HCT116 (cell line): Measurements from ENCODE around the gene SARM1. TPM values are rescaled to one million over a fixed set of nuclear protein-coding genes. Genes with fewer than 3 reads are reported as not detected.

Experiments
- ATAC-seq: fragments of 200-7000 bp; cut with Tn5 transposase; 2 replicates; pipeline ENCODE4 v1.9.1; 2020; ENCODE audit warnings: mild to moderate bottlenecking, moderate library complexity
- BruUV-seq: library from RNA; stranded (reverse); fragments of 400-500 nt; replicated peaks from 2 replicates; lab custom pipeline; 2021; lab: Mats Ljungman, UMichigan
- CTCF ChIA-PET: fragments of 300-600 bp; sonication (Branson Sonifier 250); formaldehyde crosslinking; loops from one replicate; lab custom pipeline; 2021; ENCODE audit warnings: antibody characterized with exemption; lab: Charles Lee
- POLR2A ChIA-PET: fragments of 300-600, 350-600 bp; sonication (Branson Sonifier 250); formaldehyde crosslinking; loops from one replicate; lab custom pipeline; 2021; ENCODE audit warnings: antibody characterized with exemption; lab: Charles Lee
- RAD21 ChIA-PET, 2 experiments: fragments of 300-600 bp; sonication (Branson Sonifier 250); formaldehyde crosslinking; loops; one replicate each; lab custom pipeline; 2023; ENCODE audit warnings: low total read pairs in 2 of 2; ENCODE audit not compliant: uncharacterized antibody in 2 of 2, unreplicated experiment in 2 of 2, low non-redundant PET in 1 of 2; lab: Charles Lee
- DNase-seq: peaks from one replicate; pipeline ENCODE4 v3.0.0-alpha.2; 2010; ENCODE audit warnings: low read depth, low spot score
- H2AFZ ChIP-seq: fragments of 200-600 bp; shearing (Covaris generic), sonication (generic); 2 replicates; pipeline ENCODE4 v1.6.1; 2017; ENCODE audit warnings: low read depth, mixed run types, mixed read lengths, antibody characterized with exemption, low read length; ENCODE audit not compliant: poor library complexity, severe bottlenecking
- H3K27ac ChIP-seq: 2 replicates; pipeline ENCODE4 v1.5.1; 2012; ENCODE audit warnings: low read depth, low read length
- H3K27me3 ChIP-seq: fragments of 200-600 bp; sonication (generic); 2 replicates; pipeline ENCODE4 v1.6.1; 2016; ENCODE audit warnings: mixed run types, low read length, mixed read lengths; ENCODE audit not compliant: insufficient read depth
- H3K36me3 ChIP-seq, 2 experiments: fragments of 200-500 bp in 1 of 2; fragments of 200-600 bp in 1 of 2; sonication (Bioruptor generic) in 1 of 2; sonication (generic) in 1 of 2; 2 replicates each; pipeline versions ENCODE4 v1.5.1 to v1.6.1; 2014 to 2016; ENCODE audit warnings: low read length in 2 of 2, inconsistent platforms in 1 of 2, mixed read lengths in 1 of 2, mixed run types in 1 of 2; ENCODE audit not compliant: insufficient read depth in 2 of 2, control insufficient read depth in 1 of 2
- H3K4me1 ChIP-seq, 2 experiments: fragments of 200-600 bp in 1 of 2; sonication (generic) in 1 of 2; 2 replicates each; pipeline versions ENCODE4 v1.5.1 to v1.6.1; 2012 to 2017; ENCODE audit warnings: low read length in 2 of 2, inconsistent platforms in 1 of 2, mild to moderate bottlenecking in 1 of 2, mixed read lengths in 1 of 2, mixed run types in 1 of 2, moderate library complexity in 1 of 2; ENCODE audit not compliant: insufficient read depth in 2 of 2, control insufficient read depth in 1 of 2
- H3K4me2 ChIP-seq: fragments of 200-600 bp; sonication (generic); 2 replicates; pipeline ENCODE4 v1.6.1; 2017; ENCODE audit warnings: mixed run types, low read length, mixed read lengths
- H3K4me3 ChIP-seq, 2 experiments: fragments of 200-600 bp in 1 of 2; sonication (generic) in 1 of 2; replicated peaks in 1 of 2; 2 replicates each; pipeline ENCODE4 v1.5.1; 2011 to 2016; ENCODE audit warnings: low read length in 2 of 2, control low read depth in 1 of 2, low read depth in 1 of 2, mild to moderate bottlenecking in 1 of 2, mixed read lengths in 1 of 2, mixed run types in 1 of 2
- H3K79me2 ChIP-seq: fragments of 200-600 bp; sonication (generic); 2 replicates; pipeline ENCODE4 v1.6.1; 2017; ENCODE audit warnings: mild to moderate bottlenecking, mixed run types, low read length, moderate library complexity, mixed read lengths; ENCODE audit not compliant: insufficient read depth
- H3K9ac ChIP-seq: fragments of 200-600 bp; sonication (generic); 2 replicates; pipeline ENCODE4 v1.6.1; 2016; ENCODE audit warnings: low read length, mixed read lengths
- H3K9me2 ChIP-seq: fragments of 200-600 bp; sonication (generic), shearing (Covaris generic); 2 replicates; pipeline ENCODE4 v1.6.1; 2017; ENCODE audit warnings: mixed run types, mild to moderate bottlenecking, moderate library complexity; ENCODE audit not compliant: insufficient read depth
- H3K9me3 ChIP-seq, 2 experiments: fragments of 200-500 bp in 1 of 2; fragments of 200-600 bp in 1 of 2; sonication (Bioruptor generic) in 1 of 2; sonication (generic) in 1 of 2; 2 replicates each; pipeline ENCODE4 v1.6.1; 2014 to 2017; ENCODE audit warnings: low read length in 2 of 2, mixed read lengths in 2 of 2, inconsistent platforms in 1 of 2, low read depth in 1 of 2, mild to moderate bottlenecking in 1 of 2, mixed run types in 1 of 2, moderate library complexity in 1 of 2; ENCODE audit not compliant: control insufficient read depth in 1 of 2, insufficient read depth in 1 of 2
- H4K20me1 ChIP-seq: fragments of 200-600 bp; sonication (generic), shearing (Covaris generic); 2 replicates; pipeline ENCODE4 v1.6.1; 2017; ENCODE audit warnings: mixed run types, mild to moderate bottlenecking, moderate library complexity; ENCODE audit not compliant: insufficient read depth
- CBX3 ChIP-seq: IDR thresholded peaks from 2 replicates; pipeline ENCODE4 v1.6.1; 2012; ENCODE audit warnings: low read depth
- CEBPB ChIP-seq: IDR thresholded peaks from 2 replicates; pipeline ENCODE4 v1.6.1; 2012; ENCODE audit warnings: low read depth
- EGR1 ChIP-seq: IDR thresholded peaks from 2 replicates; pipeline ENCODE4 v1.6.1; 2012; ENCODE audit warnings: low read depth
- ELF1 ChIP-seq: IDR thresholded peaks from 2 replicates; pipeline ENCODE4 v1.6.1; 2012; ENCODE audit warnings: low read depth, borderline replicate concordance
- EZH2 ChIP-seq: fragments of 200-600 bp; sonication (generic); IDR thresholded peaks from 2 replicates; pipeline ENCODE4 v1.6.1; 2017; ENCODE audit warnings: antibody characterized with exemption, mixed run types
- JUND ChIP-seq: IDR thresholded peaks from 2 replicates; pipeline ENCODE4 v1.6.1; 2012
- POLR2A ChIP-seq: IDR thresholded peaks from 2 replicates; pipeline ENCODE4 v1.7.0; 2011; ENCODE audit warnings: borderline replicate concordance; ENCODE audit not compliant: insufficient read depth, insufficient read length; ENCODE audit errors: extremely low read depth
- POLR2AphosphoS5 ChIP-seq: IDR thresholded peaks from 2 replicates; pipeline ENCODE4 v1.6.1; 2011; ENCODE audit warnings: mild to moderate bottlenecking, low read depth, low read length, moderate library complexity
- SIN3A ChIP-seq: IDR thresholded peaks from 2 replicates; pipeline ENCODE4 v1.6.1; 2012; ENCODE audit warnings: low read depth
- SP1 ChIP-seq: IDR thresholded peaks from 2 replicates; pipeline ENCODE4 v1.6.1; 2012; ENCODE audit warnings: low read depth
- TCF7L2 ChIP-seq: IDR thresholded peaks from 2 replicates; pipeline ENCODE4 v1.7.0; 2011; ENCODE audit warnings: borderline replicate concordance, inconsistent platforms; ENCODE audit not compliant: insufficient read depth, insufficient read length; ENCODE audit errors: extremely low read depth
- YY1 ChIP-seq: IDR thresholded peaks from 2 replicates; pipeline ENCODE4 v1.6.1; 2011; ENCODE audit warnings: low read length, low read depth, moderate library complexity, mild to moderate bottlenecking; ENCODE audit not compliant: insufficient replicate concordance; ENCODE audit errors: extremely low read depth
- ZFX ChIP-seq: fragments of 450-650 bp; IDR thresholded peaks from 2 replicates; pipeline ENCODE4 v1.6.1; 2017
- intact Hi-C: fragments of 100-400 bp; cut with micrococcal nuclease; formaldehyde crosslinking; loops from 2 replicates; pipeline ENCODE4 v1.10.0; 2022
- total RNA-seq: library from RNA; stranded (reverse); gene quantifications from one replicate; pipeline ENCODE4 v1.2.1, GENCODE V29; 2021; ENCODE audit not compliant: unreplicated experiment
- TF ChIP-seq, protein P1 (sequence below): IDR thresholded peaks from 2 replicates; pipeline ENCODE4 v1.6.1; 2012

SARM1 gene
- total RNA-seq, 1 experiment from 2014 or later, result 1.3 TPM

DNA sequence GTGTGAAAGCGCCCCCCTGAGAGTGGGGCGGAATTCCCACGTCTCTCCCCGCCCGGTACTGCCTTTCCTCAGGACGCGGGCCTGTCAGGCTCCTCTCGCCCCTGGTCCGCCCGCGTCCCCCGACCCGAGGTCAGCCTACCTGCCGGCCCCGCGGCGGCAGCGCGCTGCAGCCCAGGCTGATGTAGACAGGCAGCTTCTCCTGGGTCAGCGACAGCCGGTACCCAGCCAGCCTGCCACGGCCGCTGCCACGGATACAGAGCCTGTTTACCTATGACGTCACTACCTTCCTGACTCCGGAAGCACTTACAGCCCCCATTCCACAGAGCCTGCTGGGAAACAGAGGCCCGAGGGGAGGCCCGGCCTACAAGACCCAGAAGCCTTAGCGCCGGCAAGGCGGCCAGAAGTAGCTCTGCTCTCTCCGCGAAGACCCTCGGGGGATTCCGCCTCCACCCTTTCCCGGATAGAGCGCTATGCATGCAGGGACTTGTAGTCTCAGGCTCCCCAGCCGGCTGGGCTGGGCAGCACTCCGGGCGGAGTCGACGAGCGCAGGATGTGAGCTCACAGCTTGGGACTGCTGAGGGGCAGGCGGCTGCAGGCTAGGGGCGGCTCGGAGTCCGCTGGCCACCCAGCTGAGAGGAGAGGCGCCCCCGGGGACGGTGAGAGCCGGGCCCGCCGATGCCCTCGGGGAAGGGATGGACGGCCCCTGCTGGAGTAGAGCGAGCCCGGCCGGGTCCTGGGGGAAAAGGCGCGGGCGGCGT lies 36.1 kb upstream of the SARM1 start, which contains the start of the genes IFT20 and TNFAIP1:
TSS of gene IFT20 (minus strand) at position 272 of the 758 bp plus-strand sequence. CDS start 3,487 bp downstream, outside the sequence.
TSS of gene TNFAIP1 (plus strand) at position 561 of the 758 bp plus-strand sequence. CDS start 3,761 bp downstream, outside the sequence.
- no peaks in the 10 kb centered on the region for H3K9me2 ChIP-seq
- ChIA-PET CTCF (interaction anchor here (0.6 to 1.9 kb wide), 9 partner anchors 13 to 236 kb away, joined by 3 to 11 read pairs (median 3); partner anchors contain the start of gene POLDIP2), RAD21 (interaction anchor here (1.2 to 2.5 kb wide), 2 partner anchors 22 to 23 kb away, joined by 3 to 9 read pairs; partner anchors contain the start of gene POLDIP2 (in 1 of the 2)), POLR2A (interaction anchor here (0.8 to 2.0 kb wide), 5 partner anchors 10 to 70 kb away, joined by 3 to 26 read pairs (median 6); partner anchors contain the start of genes POLDIP2 and TMEM97)
- peak within 1 kb of the TSS; percentile 97 to 99 for H3K4me3 ChIP-seq
- peaks cover 16 to 38% of the 10 kb centered on the region in 2 experiments for H3K4me1 ChIP-seq
- peak; percentile 48; the same call in 1 of the 2 replicates for TF ChIP-seq JUND
- TF ChIP-seq ELF1, result peak; percentile 77; the same call in 1 of the 2 replicates
- TF ChIP-seq CBX3, result peak; percentile 62
- TF ChIP-seq EGR1, result peak; percentile 94
- TF ChIP-seq POLR2AphosphoS5, result peak; percentile 78
- peak; percentile 85 for TF ChIP-seq YY1
- TF ChIP-seq POLR2A, result peak; percentile 69
- TF ChIP-seq ZFX, result 0 out of 2 replicates have a peak, but pooled peaks have one; percentile 48
- TF ChIP-seq, protein P1, sequence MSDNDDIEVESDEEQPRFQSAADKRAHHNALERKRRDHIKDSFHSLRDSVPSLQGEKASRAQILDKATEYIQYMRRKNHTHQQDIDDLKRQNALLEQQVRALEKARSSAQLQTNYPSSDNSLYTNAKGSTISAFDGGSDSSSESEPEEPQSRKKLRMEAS, result peak; percentile 72
- peak; percentile 78 for TF ChIP-seq SP1
- TF ChIP-seq SIN3A, result peak; percentile 89
- TF ChIP-seq CEBPB, result no peak
- TF ChIP-seq TCF7L2, result no peak
- TF ChIP-seq EZH2, result no peak
- peak within 1 kb of the TSS; percentile 93 for H3K4me2 ChIP-seq
- DNase-seq, result peak; percentile 99
- no peaks in the 10 kb centered on the region for H3K9me3 ChIP-seq
- intact Hi-C loops, result loop anchor here (1.0 to 5.0 kb wide), 2 partner anchors 16 to 103 kb away; partner anchors contain the start of gene TMEM97
- BruUV-seq, result no TSS peak
- ATAC-seq, result peak; percentile 92
- H4K20me1 ChIP-seq, result no peaks in the 10 kb centered on the region
- peak within 1 kb of the TSS; percentile 89 for H3K9ac ChIP-seq
- no peaks in the 10 kb centered on the region for H3K27me3 ChIP-seq
- H3K79me2 ChIP-seq, result peaks cover 32% of the 10 kb centered on the region
- no peak within 1 kb of the TSS for H2AFZ ChIP-seq
- H3K36me3 ChIP-seq, result peaks cover 4 to 6% of the 10 kb centered on the region in 2 experiments; a peak in 3 of 4 replicates
- H3K27ac ChIP-seq, result peak within 1 kb of the TSS; percentile 81
